EH (cell line): ENCODE data around the gene CCDC122.

Experiments used
- DNase-seq: peaks from one replicate; pipeline ENCODE4 v3.0.0-alpha.2; 2015; ENCODE audit warnings: low read depth

Gene CCDC122

DNA sequence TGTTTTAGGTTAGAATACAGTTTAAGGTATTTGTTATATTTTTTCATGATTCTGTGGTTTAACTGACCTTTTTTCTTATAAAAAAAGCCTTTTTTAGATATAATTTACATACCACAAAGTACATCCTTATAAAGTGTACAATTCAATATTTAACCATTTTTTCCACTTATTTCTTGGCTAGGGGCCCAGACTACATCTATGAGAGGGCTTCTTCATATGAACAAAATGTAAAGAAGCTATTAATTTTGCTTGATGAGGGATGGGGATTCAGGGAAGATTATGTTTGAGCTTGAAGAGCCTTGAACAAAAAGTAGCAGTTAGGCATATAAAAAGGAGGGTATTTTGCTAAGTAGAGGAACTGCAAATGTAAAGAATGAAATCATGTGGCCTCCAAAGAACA, 2.2 kb downstream of the CCDC122 start:
- DNase-seq = no peak

- DNase-seq = no peak
Observed at GRCh38 chr13:43876366-43876765, 3.2 kb downstream of the CCDC122 start.

- peak; percentile 42 for DNase-seq
Observed at GRCh38 chr13:43874504-43875092, 4.9 kb downstream of the CCDC122 start.

GRCh38 chr13:43872181-43872580, 7.4 kb downstream of the CCDC122 start:
- DNase-seq = peak; percentile 26

- DNase-seq = peak; percentile 75
Observed at GRCh38 chr13:43865892-43866291, 13.6 kb downstream of the CCDC122 start.

- DNase-seq = no peak
Observed at GRCh38 chr13:43864921-43865320, 14.6 kb downstream of the CCDC122 start.

DNA sequence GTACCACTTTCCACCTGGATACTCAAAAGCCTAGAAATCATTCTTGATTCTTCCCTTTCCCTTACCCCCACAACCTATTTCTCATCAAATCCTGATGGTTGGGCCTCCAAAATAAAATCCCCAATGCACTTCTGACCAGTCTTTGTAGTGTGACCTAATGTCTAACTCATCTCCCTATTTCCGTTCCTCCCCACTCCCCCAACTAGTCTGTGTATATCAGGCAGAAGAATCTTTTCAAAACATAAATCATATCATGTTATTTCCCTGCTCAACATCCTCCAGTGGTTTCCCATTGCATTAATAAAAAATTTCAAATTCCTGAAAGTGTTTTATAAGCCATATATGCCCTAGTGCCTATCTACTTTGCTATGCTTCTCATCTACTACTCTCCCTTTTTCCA, 17.7 kb downstream of the CCDC122 start:
- DNase-seq = peak; percentile 67

DNA sequence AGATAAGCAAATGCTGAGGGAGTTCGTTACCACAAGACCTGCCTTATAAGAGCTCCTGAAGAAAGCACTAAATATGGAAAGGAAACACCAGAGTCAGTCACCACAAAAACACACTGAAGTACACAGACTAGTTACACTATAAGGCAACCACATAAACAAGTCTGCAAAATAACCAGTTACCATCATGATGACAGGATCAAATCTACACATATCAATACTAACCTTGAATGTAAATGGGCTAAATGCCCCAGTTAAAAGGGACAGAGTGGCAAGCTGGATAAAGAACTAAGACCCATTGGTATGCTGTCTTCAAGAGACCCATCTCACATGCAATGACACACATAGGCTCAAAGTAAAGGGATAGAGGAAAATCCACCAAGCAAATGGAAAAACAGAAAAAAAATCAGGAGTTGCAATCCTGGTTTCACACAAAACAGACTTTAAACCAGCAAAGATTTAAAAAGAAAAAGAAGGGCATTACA, 26.6 kb downstream of the CCDC122 start:
- no peak for DNase-seq

- DNase-seq = no peak
Observed at GRCh38 chr13:43850873-43851272, 28.7 kb downstream of the CCDC122 start.

DNA sequence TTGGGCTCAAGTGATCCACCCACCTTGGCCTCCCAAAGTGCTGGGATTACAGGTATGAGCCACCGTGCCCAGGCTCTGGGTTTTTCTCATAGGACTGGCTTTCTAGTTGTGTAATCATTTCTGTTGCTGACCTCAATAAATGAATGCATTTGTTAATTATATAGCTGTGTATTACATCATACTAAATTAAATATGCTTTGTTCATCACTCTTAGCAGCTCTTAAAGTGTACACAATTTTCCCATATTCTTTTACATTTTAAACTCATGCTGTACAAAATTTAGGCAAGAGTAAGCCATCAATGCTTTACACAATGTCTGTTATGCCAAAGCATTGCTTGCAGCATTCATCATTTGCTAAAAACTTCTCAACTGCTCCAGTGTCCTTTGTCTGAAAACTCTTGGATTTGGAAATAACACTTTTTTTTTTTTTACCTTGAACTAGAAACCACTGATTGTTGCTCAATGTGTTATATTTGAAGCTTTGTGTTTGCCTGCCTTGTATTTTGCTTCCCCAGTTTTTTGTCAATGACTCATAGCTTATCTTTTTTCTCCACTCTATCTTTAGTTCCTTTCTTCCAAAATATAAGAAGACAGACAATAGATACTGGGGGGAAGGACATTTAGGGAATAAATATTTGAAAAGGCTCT, 31.4 kb downstream of the CCDC122 start:
- DNase-seq = peak; percentile 73

DNA sequence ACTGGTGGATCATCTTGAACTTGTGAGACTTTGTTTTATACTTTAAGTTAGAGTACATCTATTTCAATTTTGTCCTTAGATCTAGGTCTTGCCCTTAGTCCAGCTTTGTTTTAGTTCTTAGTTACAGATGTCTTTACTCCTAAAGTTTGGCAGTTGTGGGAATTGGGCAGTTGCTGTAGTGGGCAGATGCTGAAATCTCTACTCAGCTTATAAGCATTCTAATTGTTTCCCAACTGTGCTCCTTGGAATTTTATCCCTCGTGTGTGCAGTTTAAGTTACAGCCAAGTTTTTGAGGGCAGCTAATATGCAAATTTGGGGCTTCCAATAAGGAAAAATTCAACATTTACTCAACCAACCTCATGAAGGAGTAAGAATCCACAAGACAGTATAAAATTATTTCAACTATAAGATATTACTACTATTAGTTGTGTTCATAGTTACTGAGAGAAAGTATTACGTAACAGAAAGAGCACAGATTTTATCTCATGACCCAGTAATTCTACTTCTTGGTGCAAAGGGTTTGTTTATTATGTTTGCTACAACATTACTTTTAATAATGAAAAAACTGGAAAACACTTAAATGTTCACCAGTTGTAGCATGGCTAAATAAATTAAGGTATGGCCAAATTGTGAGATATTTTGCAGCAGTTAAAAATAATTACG, 32.9 kb downstream of the CCDC122 start:
- DNase-seq = peak; percentile 73

- peak; percentile 81 for DNase-seq
Observed at GRCh38 chr13:43838909-43839308, 40.6 kb downstream of the CCDC122 start.

DNA sequence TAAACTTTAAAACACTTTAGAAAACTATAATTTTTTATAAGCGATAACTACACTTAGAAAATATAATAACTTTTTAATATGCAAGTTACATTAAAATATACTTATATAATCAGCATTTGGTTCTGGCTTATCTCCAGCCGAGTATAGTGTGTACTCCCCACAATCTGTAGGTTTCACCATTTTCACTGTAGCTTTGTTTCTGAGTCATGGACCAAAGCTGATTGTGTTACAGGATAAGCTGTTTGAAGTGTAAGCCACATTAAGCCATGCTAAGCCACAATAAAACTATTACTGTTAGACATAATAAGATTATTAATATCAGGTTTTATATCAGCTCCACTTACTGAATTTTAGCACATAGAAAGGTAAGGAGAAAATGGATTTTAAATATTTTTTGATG, 43.8 kb downstream of the CCDC122 start:
- no peak for DNase-seq

- DNase-seq = peak; percentile 47
Observed at GRCh38 chr13:43831088-43831487, 48.5 kb downstream of the CCDC122 start.

- DNase-seq = peak; percentile 76
Observed at GRCh38 chr13:43830497-43830881, 49.1 kb downstream of the CCDC122 start.

- DNase-seq = peak; percentile 71
Observed at GRCh38 chr13:43824656-43825055, 54.9 kb downstream of the CCDC122 start.

GRCh38 chr13:43822969-43823368, 56.6 kb downstream of the CCDC122 start:
- DNase-seq = no peak

- DNase-seq = no peak
Observed at GRCh38 chr13:43816401-43816889, 63.1 kb downstream of the CCDC122 start.

DNA sequence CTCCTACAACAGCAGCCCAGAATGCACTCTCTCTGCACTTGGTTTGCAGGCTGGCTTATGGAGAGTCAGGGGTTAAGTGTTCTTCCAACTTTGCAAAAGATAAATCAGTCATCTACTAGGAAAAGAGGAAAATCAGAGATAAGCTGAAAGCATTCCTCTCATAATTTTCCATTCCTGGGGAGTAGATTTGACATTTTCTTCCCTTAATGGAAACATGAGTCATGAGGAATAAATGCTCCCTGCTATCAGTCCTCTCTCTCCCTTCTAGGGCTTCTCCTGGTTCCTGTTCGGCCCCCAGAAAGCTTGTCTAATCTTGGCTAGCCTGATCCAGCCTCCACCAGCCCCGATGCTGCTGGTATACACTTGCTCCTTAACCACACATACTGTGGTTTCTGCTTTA, 64.3 kb downstream of the CCDC122 start:
- DNase-seq = peak; percentile 97

GRCh38 chr13:43808676-43809075, 70.9 kb downstream of the CCDC122 start:
- no peak for DNase-seq

DNA sequence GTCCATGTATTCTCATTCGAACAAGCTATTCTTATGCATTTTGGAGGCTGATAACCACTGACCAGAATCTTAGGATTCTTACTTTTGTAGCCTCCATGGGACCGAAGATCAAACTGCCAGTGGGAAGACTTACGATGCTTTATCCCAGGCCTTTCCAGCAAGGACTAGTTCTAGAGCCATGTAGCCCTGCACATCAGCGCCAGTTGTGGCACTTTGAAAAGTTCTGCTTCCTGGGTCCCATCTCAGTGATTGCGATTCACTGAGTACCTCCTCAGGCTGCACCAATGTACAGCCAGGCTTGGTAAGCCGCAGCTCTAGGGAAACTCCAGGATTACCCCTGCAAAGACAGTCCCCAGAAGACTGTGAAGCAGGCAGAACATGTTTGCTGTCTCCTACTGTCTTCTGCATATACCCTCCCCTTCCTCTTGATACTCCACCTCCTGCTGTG, 73.8 kb downstream of the CCDC122 start:
- peak; percentile 20 for DNase-seq

DNA sequence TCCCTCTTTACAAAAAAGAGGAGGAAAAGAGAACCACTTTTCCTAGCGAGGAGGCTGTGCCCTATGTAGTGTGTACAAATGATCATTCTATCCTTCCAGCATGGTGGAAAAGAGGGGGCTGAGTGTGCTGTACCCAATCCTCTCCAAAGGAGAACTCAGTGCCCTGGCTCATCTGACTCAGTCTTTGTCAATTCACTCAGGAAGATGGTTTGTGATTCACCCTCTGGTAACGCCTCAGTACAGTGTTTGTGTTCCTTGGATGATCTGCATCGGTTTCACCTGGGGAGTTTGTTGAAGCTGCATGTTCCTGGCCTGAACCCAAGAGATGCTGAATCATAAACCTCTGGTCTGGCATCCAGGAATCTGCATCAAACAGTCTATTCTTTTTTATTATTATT, 74.5 kb downstream of the CCDC122 start:
- DNase-seq = peak; percentile 86

DNA sequence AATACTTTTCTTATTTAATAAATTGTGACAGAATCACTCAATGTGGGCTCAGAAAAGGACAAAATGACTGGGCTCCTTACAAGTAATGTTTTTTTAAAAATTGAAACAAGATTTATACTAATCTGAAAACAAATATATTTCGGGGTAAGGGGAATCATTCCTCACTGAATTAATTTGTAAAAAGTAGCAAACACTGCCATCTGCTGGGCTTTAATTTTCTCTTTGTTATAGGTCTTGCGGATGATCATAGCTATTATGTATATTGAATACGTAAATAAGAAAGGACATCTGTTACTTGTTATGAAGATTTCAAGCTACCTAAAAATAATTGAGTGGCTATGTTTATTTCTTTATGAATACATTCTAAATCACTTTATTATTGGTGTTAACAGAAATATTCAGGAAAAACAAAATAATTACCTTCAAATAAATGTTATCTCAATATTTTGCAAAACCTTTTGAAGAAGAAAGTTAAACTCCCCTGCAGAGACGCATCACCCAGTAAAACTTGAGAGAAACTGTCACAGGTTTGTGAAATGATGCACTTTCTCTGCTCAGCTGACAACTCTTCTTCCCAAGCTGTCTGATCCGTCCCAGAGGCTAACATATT, 75.0 kb downstream of the CCDC122 start:
- DNase-seq = peak; percentile 71
